OCI-LY7 (cell line): ENCODE measurements around the gene PEPD. TPM values are rescaled to one million over a fixed set of nuclear protein-coding genes. Genes with fewer than 3 reads are reported as not detected.

Experiments used
- BruUV-seq: library from RNA; stranded (reverse); fragments of 400-500 nt; replicated peaks from 2 replicates; lab custom pipeline; 2021; lab: Mats Ljungman, UMichigan
- CTCF ChIA-PET: fragments of 300-600 bp; sonication (Branson Sonifier 250); formaldehyde crosslinking; loops from one replicate; lab custom pipeline; 2022; ENCODE audit warnings: antibody characterized with exemption; ENCODE audit not compliant: unreplicated experiment; lab: Charles Lee
- POLR2A ChIA-PET: fragments of 300-600 bp; sonication (Branson Sonifier 250); formaldehyde crosslinking; loops from one replicate; lab custom pipeline; 2022; ENCODE audit warnings: antibody characterized with exemption; lab: Charles Lee
- DNase-seq: peaks from one replicate; pipeline ENCODE4 v3.0.0-alpha.2; 2015; ENCODE audit warnings: low spot score
- H2AFZ ChIP-seq: fragments of 200-600 bp; sonication (generic), shearing (Covaris generic); 2 replicates; pipeline ENCODE4 v1.6.1; 2014; ENCODE audit warnings: mild to moderate bottlenecking, antibody characterized with exemption, low read length, moderate library complexity
- H3K27ac ChIP-seq: fragments of 200-600 bp; sonication (generic); 2 replicates; pipeline ENCODE4 v1.5.1; 2014; ENCODE audit warnings: mixed run types, low read depth, mild to moderate bottlenecking, moderate library complexity, low read length, inconsistent platforms; ENCODE audit not compliant: poor library complexity, severe bottlenecking
- H3K36me3 ChIP-seq: fragments of 200-600 bp; sonication (generic); 2 replicates; pipeline ENCODE4 v1.6.1; 2014; ENCODE audit warnings: mild to moderate bottlenecking, antibody characterized with exemption, low read length, moderate library complexity, mixed read lengths; ENCODE audit not compliant: insufficient read depth
- H3K4me1 ChIP-seq: fragments of 200-600 bp; sonication (generic); 2 replicates; pipeline ENCODE4 v1.5.1; 2014; ENCODE audit warnings: mild to moderate bottlenecking, low read length; ENCODE audit not compliant: insufficient read depth, poor library complexity, severe bottlenecking
- H3K4me2 ChIP-seq: fragments of 200-600 bp; sonication (generic); 2 replicates; pipeline ENCODE4 v1.6.1; 2014; ENCODE audit warnings: mild to moderate bottlenecking, low read length
- H3K4me3 ChIP-seq: fragments of 200-600 bp; sonication (generic); 2 replicates; pipeline ENCODE4 v1.5.1; 2014; ENCODE audit warnings: mild to moderate bottlenecking, low read depth, low read length; ENCODE audit not compliant: poor library complexity, severe bottlenecking
- H3K79me2 ChIP-seq: fragments of 200-600 bp; sonication (generic); 2 replicates; pipeline ENCODE4 v1.6.1; 2016; ENCODE audit warnings: low read depth, mild to moderate bottlenecking, low read length, moderate library complexity, mixed read lengths; ENCODE audit not compliant: insufficient read depth
- H3K9me2 ChIP-seq: fragments of 200-600 bp; sonication (generic); 2 replicates; pipeline ENCODE4 v1.6.1; 2016; ENCODE audit warnings: mild to moderate bottlenecking, low read length, mixed read lengths; ENCODE audit not compliant: insufficient read depth
- H3K9me3 ChIP-seq: fragments of 200-600 bp; sonication (generic); 2 replicates; pipeline ENCODE4 v1.6.1; 2014; ENCODE audit warnings: mild to moderate bottlenecking, mixed run types, low read length, mixed read lengths
- H4K20me1 ChIP-seq: fragments of 200-600 bp; sonication (generic); 2 replicates; pipeline ENCODE4 v1.6.1; 2014; ENCODE audit warnings: mild to moderate bottlenecking, antibody characterized with exemption, low read length, moderate library complexity, mixed read lengths; ENCODE audit not compliant: insufficient read depth
- CTCF ChIP-seq: fragments of 200-600 bp; sonication (generic); conservative IDR thresholded peaks from 2 replicates; pipeline ENCODE4 v1.5.1; 2014; ENCODE audit warnings: mild to moderate bottlenecking, antibody characterized with exemption, low read length, moderate library complexity, mixed read lengths
- EZH2phosphoT487 ChIP-seq: fragments of 200-600 bp; sonication (generic); IDR thresholded peaks from 2 replicates; pipeline ENCODE4 v1.6.1; 2018; ENCODE audit warnings: low read depth, borderline replicate concordance, mild to moderate bottlenecking, mixed run types, antibody characterized with exemption, low read length, moderate library complexity, mixed read lengths
- intact Hi-C: fragments of 100-400 bp; cut with micrococcal nuclease; formaldehyde crosslinking; loops from one replicate; pipeline ENCODE4 v1.10.0; 2022; ENCODE audit not compliant: unreplicated experiment
- total RNA-seq, 2 experiments: library from RNA; depleted of rRNA in 1 of 2; stranded (reverse); fragments of >200 nt in 1 of 2; shearing (Covaris generic) in 1 of 2; gene quantifications; 2 replicates each; pipeline ENCODE4 v1.2.3, GENCODE V29; 2014 to 2022

The PEPD gene
- total RNA-seq, 2 experiments from 2014 or later, result 24.4 to 29.7 TPM

GRCh38 chr19:33530842-33531241 lies 9.3 kb upstream of the PEPD start:
- Histone ChIP-seq H3K27ac (no peak overlapping the region), H3K79me2 (no peaks in the 10 kb centered on the region), H3K4me2 (no peak overlapping the region), H3K9me3 (no peaks in the 10 kb centered on the region), H3K36me3 (no peaks in the 10 kb centered on the region), H2AFZ (no peak overlapping the region), H3K9me2 (no peaks in the 10 kb centered on the region), H3K4me3 (no peak overlapping the region), H3K4me1 (no peaks in the 10 kb centered on the region), H4K20me1 (no peaks in the 10 kb centered on the region)
- intact Hi-C loops, result no loop called here
- POLR2A ChIA-PET, result no interaction called here
- no peak for TF ChIP-seq EZH2phosphoT487
- TF ChIP-seq CTCF, result no peak
- DNase-seq, result no peak
- no TSS peak for BruUV-seq
- CTCF ChIA-PET, result no interaction called here

GRCh38 chr19:33530296-33530695 lies 8.7 kb upstream of the PEPD start:
- Histone ChIP-seq H3K79me2 (no peaks in the 10 kb centered on the region), H3K36me3 (no peaks in the 10 kb centered on the region), H3K4me2 (no peak overlapping the region), H3K9me3 (no peaks in the 10 kb centered on the region), H4K20me1 (no peaks in the 10 kb centered on the region), H3K9me2 (no peaks in the 10 kb centered on the region), H3K27ac (no peak overlapping the region), H3K4me3 (no peak overlapping the region), H3K4me1 (no peaks in the 10 kb centered on the region), H2AFZ (no peak overlapping the region)
- TF ChIP-seq CTCF (no peak), EZH2phosphoT487 (no peak)
- DNase-seq, result no peak
- CTCF ChIA-PET, result no interaction called here
- BruUV-seq, result no TSS peak
- intact Hi-C loops, result no loop called here
- POLR2A ChIA-PET, result no interaction called here

GRCh38 chr19:33529094-33529676 lies 7.6 kb upstream of the PEPD start:
- intact Hi-C loops, result no loop called here
- DNase-seq, result no peak
- Histone ChIP-seq H4K20me1 (no peaks in the 10 kb centered on the region), H3K79me2 (no peaks in the 10 kb centered on the region), H3K36me3 (no peaks in the 10 kb centered on the region), H3K27ac (no peak overlapping the region), H3K4me1 (no peaks in the 10 kb centered on the region), H3K9me2 (no peaks in the 10 kb centered on the region), H2AFZ (no peak overlapping the region), H3K4me2 (no peak overlapping the region), H3K9me3 (no peaks in the 10 kb centered on the region), H3K4me3 (no peak overlapping the region)
- BruUV-seq, result no TSS peak
- no peak for TF ChIP-seq EZH2phosphoT487
- no peak for TF ChIP-seq CTCF
- ChIA-PET POLR2A (no interaction called here), CTCF (no interaction called here)
